ENCODE results near the gene ZRANB2.

The ZRANB2 gene

DNA sequence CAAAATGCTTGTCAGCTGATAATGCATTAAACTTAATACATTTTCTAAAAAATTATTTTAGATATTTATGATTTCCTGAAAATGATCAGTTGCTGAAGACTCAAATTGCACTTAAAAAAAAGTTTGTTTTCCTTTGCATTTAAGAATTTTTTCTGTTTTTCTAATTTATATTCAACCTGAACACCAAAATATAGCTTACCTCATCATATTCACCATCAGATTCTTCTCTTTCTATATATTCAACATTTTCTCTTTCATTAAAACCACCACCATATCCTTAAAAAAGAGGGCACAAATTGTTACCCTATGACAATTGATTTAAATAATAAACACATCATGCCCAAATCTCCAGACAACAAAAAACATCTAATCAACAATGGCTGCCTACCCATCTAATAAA lies 8.6 kb downstream of the ZRANB2 start:
- no peak overlapping the region for H3K4me3 ChIP-seq (replicated peaks; ENCODE audit: low read depth, low read length)
- TF ChIP-seq, protein P1, sequence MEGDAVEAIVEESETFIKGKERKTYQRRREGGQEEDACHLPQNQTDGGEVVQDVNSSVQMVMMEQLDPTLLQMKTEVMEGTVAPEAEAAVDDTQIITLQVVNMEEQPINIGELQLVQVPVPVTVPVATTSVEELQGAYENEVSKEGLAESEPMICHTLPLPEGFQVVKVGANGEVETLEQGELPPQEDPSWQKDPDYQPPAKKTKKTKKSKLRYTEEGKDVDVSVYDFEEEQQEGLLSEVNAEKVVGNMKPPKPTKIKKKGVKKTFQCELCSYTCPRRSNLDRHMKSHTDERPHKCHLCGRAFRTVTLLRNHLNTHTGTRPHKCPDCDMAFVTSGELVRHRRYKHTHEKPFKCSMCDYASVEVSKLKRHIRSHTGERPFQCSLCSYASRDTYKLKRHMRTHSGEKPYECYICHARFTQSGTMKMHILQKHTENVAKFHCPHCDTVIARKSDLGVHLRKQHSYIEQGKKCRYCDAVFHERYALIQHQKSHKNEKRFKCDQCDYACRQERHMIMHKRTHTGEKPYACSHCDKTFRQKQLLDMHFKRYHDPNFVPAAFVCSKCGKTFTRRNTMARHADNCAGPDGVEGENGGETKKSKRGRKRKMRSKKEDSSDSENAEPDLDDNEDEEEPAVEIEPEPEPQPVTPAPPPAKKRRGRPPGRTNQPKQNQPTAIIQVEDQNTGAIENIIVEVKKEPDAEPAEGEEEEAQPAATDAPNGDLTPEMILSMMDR (IDR thresholded peaks at IDR 0.05; ENCODE audit: low read depth, low read length, missing control alignments), result no peak
- no peak for DNase-seq (ENCODE audit: extremely low read depth, low read depth)

GRCh38 chr1:71071720-71072119 lies 9.1 kb downstream of the ZRANB2 start:
- TF ChIP-seq, protein P1 (IDR thresholded peaks at IDR 0.05; ENCODE audit: low read depth, low read length, missing control alignments), result no peak
- DNase-seq (ENCODE audit: extremely low read depth, low read depth), result no peak
- no peak overlapping the region for H3K4me3 ChIP-seq (replicated peaks; ENCODE audit: low read depth, low read length)

DNA sequence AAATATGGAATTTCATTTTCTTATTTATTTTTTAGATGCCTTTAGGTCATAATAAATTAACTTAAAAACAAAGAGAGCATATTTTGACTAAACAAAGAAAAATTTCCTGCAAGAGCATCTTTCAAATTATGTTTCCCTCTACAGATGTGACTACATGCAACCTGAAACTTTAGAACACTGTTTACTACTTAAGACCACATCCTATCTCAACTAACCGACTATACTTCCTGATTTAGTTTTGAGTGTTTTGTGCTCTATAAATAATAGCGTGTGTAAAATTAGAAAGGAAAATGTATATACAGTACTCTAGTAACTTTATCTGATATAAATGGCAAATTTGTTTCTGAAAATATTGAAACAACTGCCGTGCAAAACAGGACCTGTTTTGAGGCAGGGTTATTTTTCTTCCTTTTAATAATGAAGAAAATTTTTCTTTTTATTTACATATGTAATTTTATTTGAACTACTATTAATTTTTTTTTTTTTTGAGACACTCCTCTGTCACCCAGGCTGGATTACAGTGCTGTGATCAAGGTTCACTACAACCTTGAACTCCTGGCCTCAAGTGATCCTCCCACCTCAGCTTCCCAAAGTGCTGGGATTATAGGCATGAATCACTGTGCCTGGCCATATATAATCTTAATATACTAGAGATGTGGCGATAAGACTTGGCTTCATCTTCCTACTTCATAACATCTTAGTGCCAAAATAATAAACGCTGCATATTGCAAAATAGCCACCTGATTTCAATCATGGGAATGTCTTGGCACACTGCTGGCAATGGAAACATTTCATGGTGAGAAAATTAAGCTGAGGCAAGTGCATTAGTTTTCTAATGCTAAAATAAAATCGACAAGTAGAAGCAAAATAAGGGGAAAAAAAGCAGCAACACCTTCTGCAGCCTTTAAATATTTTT lies 12.3 kb downstream of the ZRANB2 start:
- H3K4me3 ChIP-seq (replicated peaks; ENCODE audit: low read depth, low read length), result no peak overlapping the region
- DNase-seq (ENCODE audit: extremely low read depth, low read depth), result no peak
- TF ChIP-seq, protein P1 (IDR thresholded peaks at IDR 0.05; ENCODE audit: low read depth, low read length, missing control alignments), result no peak

DNA sequence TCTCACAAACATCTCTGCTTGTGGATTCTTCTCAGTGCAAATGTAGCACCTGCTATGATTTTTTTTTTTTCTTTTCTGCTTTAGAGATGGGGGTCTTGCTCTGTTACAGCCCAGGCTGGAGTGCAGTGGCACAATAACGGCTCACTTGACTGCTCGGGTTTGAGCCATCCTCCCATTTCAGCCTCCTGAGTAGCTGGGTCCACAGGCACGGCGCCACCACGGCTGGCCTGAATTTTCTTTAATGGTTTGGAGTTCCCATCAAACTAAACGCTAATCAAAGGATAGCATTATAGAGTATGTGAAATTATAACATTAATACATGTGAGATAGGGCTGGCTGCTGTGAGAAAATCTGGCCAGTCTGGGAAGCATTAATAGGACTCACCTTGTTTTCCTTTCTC lies 26.0 kb downstream of the ZRANB2 start:
- TF ChIP-seq, protein P1 (IDR thresholded peaks at IDR 0.05; ENCODE audit: low read depth, low read length, missing control alignments), result no peak
- no peak overlapping the region for H3K4me3 ChIP-seq (replicated peaks; ENCODE audit: low read depth, low read length)
- no peak for DNase-seq (ENCODE audit: extremely low read depth, low read depth)

DNA sequence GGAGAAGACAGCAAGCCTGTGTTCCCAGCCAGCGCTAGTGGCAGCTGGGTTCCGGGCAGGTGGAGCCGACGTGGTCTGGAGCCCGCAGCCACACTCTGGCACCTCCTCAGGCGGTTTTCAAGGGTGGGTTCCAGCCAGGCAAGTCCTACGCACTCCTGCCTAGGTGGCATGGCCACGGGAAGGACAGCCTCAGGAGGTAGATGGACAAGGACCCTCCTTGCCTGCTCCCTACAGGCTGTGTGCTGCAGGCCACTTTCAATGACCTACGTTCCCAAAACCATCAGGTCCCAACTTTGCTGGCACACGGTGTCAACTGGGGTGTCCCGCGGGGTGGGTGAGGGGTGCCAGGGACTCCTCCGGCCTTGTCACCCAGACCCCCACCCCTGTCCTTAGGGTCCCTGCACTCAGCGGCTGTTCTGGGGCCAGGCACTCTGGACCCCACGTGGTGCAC lies 26.5 kb downstream of the ZRANB2 start:
- no peak overlapping the region for H3K4me3 ChIP-seq (replicated peaks; ENCODE audit: low read depth, low read length)
- DNase-seq (ENCODE audit: extremely low read depth, low read depth), result no peak
- TF ChIP-seq, protein P1 (IDR thresholded peaks at IDR 0.05; ENCODE audit: low read depth, low read length, missing control alignments), result no peak

DNA sequence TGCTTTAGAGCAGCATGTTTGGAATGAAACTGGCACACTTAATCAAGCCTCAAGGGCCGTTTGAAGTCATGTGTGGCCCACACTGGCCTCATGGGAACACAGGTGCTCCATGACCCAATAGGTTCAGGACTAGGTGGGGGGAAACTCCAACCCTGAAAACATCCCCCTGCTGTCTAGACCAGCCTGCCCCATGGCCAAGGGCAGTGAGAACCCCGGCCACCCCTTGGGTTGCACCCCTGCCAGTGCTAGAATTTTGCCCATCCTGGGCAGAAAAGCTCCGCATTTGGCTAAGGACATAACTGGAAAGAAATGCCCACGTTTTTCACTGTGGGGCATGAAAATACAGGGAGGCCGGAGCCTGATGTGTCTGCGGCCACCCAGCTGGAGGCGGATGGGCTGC lies 27.1 kb downstream of the ZRANB2 start:
- DNase-seq (ENCODE audit: extremely low read depth, low read depth), result no peak
- no peak overlapping the region for H3K4me3 ChIP-seq (replicated peaks; ENCODE audit: low read depth, low read length)
- TF ChIP-seq, protein P1 (IDR thresholded peaks at IDR 0.05; ENCODE audit: low read depth, low read length, missing control alignments), result no peak
